ENCODE data around the gene LBX2. TPM values are rescaled to one million over a fixed set of nuclear protein-coding genes. Genes with fewer than 3 reads are reported as not detected.

LBX2 gene
- total and polyA plus RNA-seq, 2 of the 4 experiments (the other 2 are of a cell fraction), result 0.18 to 0.62 TPM

DNA sequence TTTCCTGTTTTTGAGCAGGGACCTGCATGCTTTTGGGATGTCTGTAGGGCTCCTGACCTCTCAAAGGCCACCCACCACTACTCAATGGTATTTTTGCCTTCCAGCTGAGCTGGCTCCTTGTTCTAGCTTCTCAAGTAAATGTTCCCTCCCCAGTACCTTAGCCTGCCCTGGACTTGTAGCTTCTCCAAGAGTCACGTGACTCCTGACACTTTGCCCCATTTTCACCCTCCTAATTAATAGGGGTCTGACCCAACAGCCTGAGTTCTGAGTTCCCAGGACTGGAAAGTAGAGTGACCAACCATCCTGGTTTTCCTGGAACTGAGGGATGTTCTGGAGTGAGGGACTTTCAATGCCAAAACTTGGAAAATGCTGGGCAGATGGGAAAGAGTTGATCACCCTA, 4.0 kb downstream of the LBX2 start:
- dilution Hi-C loops (cut with HindIII; ENCODE audit: low sequenced_read_pairs, unreplicated experiment) (no loop called here), intact Hi-C loops (cut with micrococcal nuclease) (no loop called here), in situ Hi-C loops (cut with MboI; ENCODE audit: low sequenced_read_pairs) (loop anchor here (25.0 kb wide), 1 partner anchor 367 kb away; no protein-coding TSS in a partner anchor)
- Histone ChIP-seq H2AFZ (replicated peaks; ENCODE audit: low read length, poor library complexity) (no peak overlapping the region), H3K4me2 (ENCODE audit: low read depth, low read length) (no peak overlapping the region), H2BK20ac (ENCODE audit: low read depth, low read length) (no peak overlapping the region), H3K4me1 (ENCODE audit: control insufficient read depth, insufficient read depth, low read length) (peaks cover 7% of the 10 kb centered on the region; the same call in 1 of the 2 replicates), H3K4me3 (ENCODE audit: insufficient read depth, low read depth, low read length) (no peak overlapping the region), H3K4ac (ENCODE audit: low read depth, low read length) (no peak overlapping the region), H3K23ac (ENCODE audit: low read depth, low read length) (no peak overlapping the region), H2AK5ac (ENCODE audit: low read depth, low read length) (no peak overlapping the region), H2AK9ac (replicated peaks; ENCODE audit: low read depth, low read length, poor library complexity) (no peak overlapping the region), H2BK15ac (ENCODE audit: low read depth, low read length) (no peak overlapping the region), H3K9me1 (ENCODE audit: insufficient read depth, low read length) (no peaks in the 10 kb centered on the region), H4K8ac (ENCODE audit: low read depth in 2 of 2, low read length in 2 of 2) (no peak overlapping the region), H3K9me3 (ENCODE audit: control insufficient read depth, insufficient read depth, low read length) (no peaks in the 10 kb centered on the region), H3K56ac (ENCODE audit: extremely low read depth, insufficient read depth, low read length) (no peak overlapping the region), H3K14ac (replicated peaks; ENCODE audit: low read depth, low read length) (no peak overlapping the region), H4K20me1 (ENCODE audit: insufficient read depth, low read length) (no peaks in the 10 kb centered on the region), H3K79me1 (ENCODE audit: low read depth in 1 of 2, low read length in 2 of 2) (peaks cover 0 to 11% of the 10 kb centered on the region in 2 experiments; a peak in 1 of 4 replicates), H3K27me3 (ENCODE audit: control insufficient read depth, insufficient read depth, low read length) (peaks cover 31% of the 10 kb centered on the region), H2BK120ac (ENCODE audit: low read depth, low read length) (no peak overlapping the region), H3K9ac (ENCODE audit: low read depth, low read length) (no peak overlapping the region), H4K5ac (ENCODE audit: low read depth, low read length) (no peak overlapping the region), H3K36me3 (ENCODE audit: control insufficient read depth, insufficient read depth, low read length) (peaks cover 35% of the 10 kb centered on the region), H3K18ac (ENCODE audit: low read depth, low read length) (no peak overlapping the region), H3K27ac (ENCODE audit: insufficient read depth, low read length) (no peak overlapping the region), H4K91ac (ENCODE audit: insufficient read depth, low read depth, low read length) (no peak overlapping the region), H2BK5ac (ENCODE audit: low read depth, low read length, poor library complexity, severe bottlenecking) (no peak overlapping the region)
- ATAC-seq (ENCODE audit: low read depth) (no peak), DNase-seq (no peak)
- BruUV-seq (replicated peaks), result no TSS peak
- ChIA-PET POLR2A (ENCODE audit: unreplicated experiment) (no interaction called here), CTCF (no interaction called here)
- TF ChIP-seq RCOR1 (IDR thresholded peaks at IDR 0.05; ENCODE audit: insufficient replicate concordance, low read length) (no peak), MAFK (IDR thresholded peaks at IDR 0.05; ENCODE audit: low read depth, low read length) (no peak), NFE2L2 (IDR thresholded peaks at IDR 0.05; ENCODE audit: low read depth, low read length) (no peak), BHLHE40 (IDR thresholded peaks at IDR 0.05; ENCODE audit: low read depth, low read length) (no peak)
- no CpG with 5 or more reads among the region's 1 CpG for WGBS, 2 experiments (ENCODE audit: extremely low coverage in 2 of 2, insufficient read length in 1 of 2)
